Stimulated activated CD4-positive, alpha-beta T cell treated with anti-CD3 and anti-CD28 coated beads, Interleukin-4, amount 100 ng/mL, for 4 hours (primary cell): ENCODE measurements around the gene POTEH.
"Not testable (repeated sequence)": the region's sequence is repeated elsewhere in the genome, so short reads cannot be mapped to it uniquely, and the experiment has no call there.

ENCODE experiments used
- DNase-seq, 2 experiments: peaks; one replicate each; pipeline ENCODE4 v3.0.0-alpha.2; 2020

The POTEH gene

GRCh38 chr22:15738157-15738908 lies 48.5 kb downstream of the POTEH start:
- DNase-seq = not testable (repeated sequence)

- DNase-seq = not testable (repeated sequence)
Observed at GRCh38 chr22:15738909-15739391, 49.1 kb downstream of the POTEH start.

GRCh38 chr22:15747636-15748323 lies 58.0 kb downstream of the POTEH start:
- DNase-seq = not testable (repeated sequence)

- not testable (repeated sequence) for DNase-seq
Observed at GRCh38 chr22:15749181-15749970, 59.5 kb downstream of the POTEH start.

GRCh38 chr22:15759443-15760097 lies 69.7 kb downstream of the POTEH start:
- not testable (repeated sequence) for DNase-seq

GRCh38 chr22:15760388-15761150 lies 70.7 kb downstream of the POTEH start:
- DNase-seq = not testable (repeated sequence)

GRCh38 chr22:15761151-15761777 lies 71.4 kb downstream of the POTEH start:
- not testable (repeated sequence) for DNase-seq

- DNase-seq = not testable (repeated sequence)
Observed at GRCh38 chr22:15763559-15763958, 73.7 kb downstream of the POTEH start.
